H1 (cell line): ENCODE data around the gene MCC.

Experiments used
- CBX8 ChIP-seq: fragments of 300-800, 300-1000 bp; sonication (generic); IDR thresholded peaks from 2 replicates; pipeline ENCODE4 v1.7.1; 2016; ENCODE audit warnings: low read depth, low read length, borderline replicate concordance
- CTCF ChIP-seq, 3 experiments: IDR thresholded peaks; 1 replicate in 2 of 3; 2 replicates in 1 of 3; pipeline versions ENCODE4 v1.5.1 to v1.6.1; 2011; ENCODE audit warnings: low read length in 3 of 3, mild to moderate bottlenecking in 3 of 3, inconsistent platforms in 2 of 3, low read depth in 1 of 3, moderate library complexity in 1 of 3; ENCODE audit not compliant: insufficient read depth in 1 of 3; ENCODE audit errors: control extremely low read depth in 1 of 3
- E2F6 ChIP-seq: IDR thresholded peaks from 2 replicates; pipeline ENCODE4 v1.6.1; 2012; ENCODE audit warnings: inconsistent platforms
- EGR1 ChIP-seq: IDR thresholded peaks from 2 replicates; pipeline ENCODE4 v1.6.1; 2011; ENCODE audit warnings: low read depth, low read length, borderline replicate concordance
- EP300 ChIP-seq, 2 experiments: IDR thresholded peaks; 1 replicate in 1 of 2; 2 replicates in 1 of 2; pipeline ENCODE4 v1.6.1; 2011 to 2012; ENCODE audit warnings: low read depth in 2 of 2, low read length in 2 of 2, mild to moderate bottlenecking in 2 of 2, borderline replicate concordance in 1 of 2, inconsistent platforms in 1 of 2, moderate library complexity in 1 of 2
- EZH2 ChIP-seq: fragments of 200-600 bp; sonication (generic); IDR thresholded peaks from 2 replicates; pipeline ENCODE4 v1.7.1; 2012; ENCODE audit warnings: low read depth, mild to moderate bottlenecking, moderate library complexity, low read length, inconsistent platforms; ENCODE audit not compliant: severe bottlenecking
- MAX ChIP-seq: IDR thresholded peaks from 2 replicates; pipeline ENCODE4 v1.6.1; 2012; ENCODE audit warnings: inconsistent platforms
- RNF2 ChIP-seq: fragments of 200-900, 300-1000 bp; sonication (generic); IDR thresholded peaks from 2 replicates; pipeline ENCODE4 v1.7.1; 2016; ENCODE audit warnings: borderline replicate concordance, low read depth, mild to moderate bottlenecking, antibody characterized with exemption, low read length; ENCODE audit not compliant: poor library complexity, severe bottlenecking; ENCODE audit errors: missing control alignments
- TCF12 ChIP-seq: IDR thresholded peaks from 2 replicates; pipeline ENCODE4 v1.6.1; 2011; ENCODE audit warnings: low read depth, mild to moderate bottlenecking, low read length

- no peak for TF ChIP-seq EZH2
- no peak for TF ChIP-seq EGR1
- no peak for TF ChIP-seq CBX8
- no peak for TF ChIP-seq E2F6
- no peak for TF ChIP-seq EP300 (IDR thresholded peaks at IDR 0.05; ENCODE audit: borderline replicate concordance in 1 of 2, low read depth in 2 of 2, low read length in 2 of 2)
- TF ChIP-seq RNF2, result no peak
- no peak for TF ChIP-seq CTCF (IDR thresholded peaks at IDR 0.05; ENCODE audit: control extremely low read depth in 1 of 3, insufficient read depth in 1 of 3, low read depth in 1 of 3, low read length in 3 of 3)
- no peak for TF ChIP-seq TCF12
- no peak for TF ChIP-seq MAX
Measured at GRCh38 chr5:113058269-113058668, 430.0 kb downstream of the MCC start.
